ENCODE data around the gene VTI1A. TPM values are rescaled to one million over a fixed set of nuclear protein-coding genes. Genes with fewer than 3 reads are reported as not detected.

The VTI1A gene
- total and polyA plus RNA-seq, 4 donors = 5.5 to 26.9 (median 13.1) TPM

- Histone ChIP-seq H3K36me3 (ENCODE audit: control insufficient read depth in 4 of 4, insufficient read depth in 3 of 4, low read depth in 1 of 4, low read length in 3 of 4) (peaks cover 0 to 2% (median 0%) of the 10 kb centered on the region in 4 donors), H3K9me3 (ENCODE audit: control insufficient read depth in 4 of 4, low read length in 3 of 4) (no peaks in the 10 kb centered on the region), H3K9ac (ENCODE audit: low read depth in 1 of 2, low read length in 2 of 2) (no peak overlapping the region), H3K27me3 (ENCODE audit: control insufficient read depth in 4 of 4, insufficient read depth in 4 of 4, low read length in 3 of 4) (no peaks in the 10 kb centered on the region), H3K27ac (ENCODE audit: low read depth in 1 of 2, low read length in 2 of 2) (no peak overlapping the region), H3K4me3 (ENCODE audit: low read depth in 1 of 3, low read length in 3 of 3) (no peak overlapping the region), H3K4me1 (ENCODE audit: control insufficient read depth in 4 of 4, insufficient read depth in 4 of 4, low read length in 3 of 4) (no peaks in the 10 kb centered on the region)
- no peak for DNase-seq (ENCODE audit: low spot score)
- WGBS = 96% methylated on average over 4 of the region's 4 CpGs
- TF ChIP-seq RXRA (IDR thresholded peaks at IDR 0.05) = no peak
- no peak for TF ChIP-seq ZBTB33 (IDR thresholded peaks at IDR 0.05)
- no peak for TF ChIP-seq ATF3 (IDR thresholded peaks at IDR 0.05)
- no peak for TF ChIP-seq YY1 (IDR thresholded peaks at IDR 0.05)
- TF ChIP-seq HNF4A (conservative IDR thresholded peaks at IDR 0.05) = no peak
- no peak for TF ChIP-seq TAF1 (conservative IDR thresholded peaks at IDR 0.05)
- no peak for TF ChIP-seq NR2F2 (IDR thresholded peaks at IDR 0.05)
- no peak for TF ChIP-seq MAX (IDR thresholded peaks at IDR 0.05)
- TF ChIP-seq HNF4G (IDR thresholded peaks at IDR 0.05) = no peak
- TF ChIP-seq JUND (IDR thresholded peaks at IDR 0.05) = no peak
- TF ChIP-seq SP1 (IDR thresholded peaks at IDR 0.05) = no peak
- no peak for TF ChIP-seq EGR1 (IDR thresholded peaks at IDR 0.05; ENCODE audit: low read depth in 2 of 2)
- TF ChIP-seq REST (IDR thresholded peaks at IDR 0.05) = no peak
- TF ChIP-seq CTCF (IDR thresholded peaks at IDR 0.05; ENCODE audit: low read depth, low read length, missing input control) = no peak
- no peak for TF ChIP-seq RAD21 (IDR thresholded peaks at IDR 0.05)
- no peak for TF ChIP-seq FOXA2 (IDR thresholded peaks at IDR 0.05)
Observed at GRCh38 chr10:112619556-112619955, 172.5 kb downstream of the VTI1A start.

- no peak overlapping the region for H3K4me3 ChIP-seq (ENCODE audit: low read depth in 1 of 3, low read length in 3 of 3)
- no peaks in the 10 kb centered on the region for H3K9me3 ChIP-seq (ENCODE audit: control insufficient read depth in 4 of 4, low read length in 3 of 4)
- DNase-seq (ENCODE audit: low spot score) = no peak
- peaks cover 0 to 2% (median 0%) of the 10 kb centered on the region in 4 donors for H3K36me3 ChIP-seq (ENCODE audit: control insufficient read depth in 4 of 4, insufficient read depth in 3 of 4, low read depth in 1 of 4, low read length in 3 of 4)
- no peak overlapping the region for H3K27ac ChIP-seq (ENCODE audit: low read depth in 1 of 2, low read length in 2 of 2)
- H3K4me1 ChIP-seq (ENCODE audit: control insufficient read depth in 4 of 4, insufficient read depth in 4 of 4, low read length in 3 of 4) = no peaks in the 10 kb centered on the region
- 97% methylated on average over 2 of the region's 2 CpGs for WGBS
- no peaks in the 10 kb centered on the region for H3K27me3 ChIP-seq (ENCODE audit: control insufficient read depth in 4 of 4, insufficient read depth in 4 of 4, low read length in 3 of 4)
- no peak overlapping the region for H3K9ac ChIP-seq (ENCODE audit: low read depth in 1 of 2, low read length in 2 of 2)
- TF ChIP-seq SP1 (IDR thresholded peaks at IDR 0.05) = no peak
- no peak for TF ChIP-seq MAX (IDR thresholded peaks at IDR 0.05)
- no peak for TF ChIP-seq RAD21 (IDR thresholded peaks at IDR 0.05)
- TF ChIP-seq REST (IDR thresholded peaks at IDR 0.05) = no peak
- no peak for TF ChIP-seq YY1 (IDR thresholded peaks at IDR 0.05)
- no peak for TF ChIP-seq GABPA (IDR thresholded peaks at IDR 0.05 in 1 of 2, conservative IDR thresholded peaks at IDR 0.05 in 1 of 2)
- no peak for TF ChIP-seq FOXA1 (IDR thresholded peaks at IDR 0.05)
- TF ChIP-seq CTCF (IDR thresholded peaks at IDR 0.05; ENCODE audit: low read depth, low read length, missing input control) = no peak
- no peak for TF ChIP-seq NR2F2 (IDR thresholded peaks at IDR 0.05)
Observed at GRCh38 chr10:112622786-112623185, 175.8 kb downstream of the VTI1A start.

All from liver (tissue), 9 donors.